Activated CD4-positive, alpha-beta T cell treated with anti-CD3 and anti-CD28 coated beads, Interleukin-2, amount 10 ng/mL, durations not matched to agents 7 days and 5 days (primary cell): ENCODE measurements around the gene SORCS2. TPM values are rescaled to one million over a fixed set of nuclear protein-coding genes. Genes with fewer than 3 reads are reported as not detected.

ENCODE experiments used
- CTCF ChIA-PET: fragments of 350-600 bp; sonication (Branson Sonifier 250); formaldehyde crosslinking; loops from one replicate; lab custom pipeline; 2021; ENCODE audit warnings: antibody characterized with exemption; lab: Charles Lee
- POLR2A ChIA-PET: fragments of 350-600 bp; sonication (Branson Sonifier 250); formaldehyde crosslinking; loops from one replicate; lab custom pipeline; 2021; ENCODE audit warnings: antibody characterized with exemption; lab: Charles Lee
- DNase-seq: peaks from one replicate; pipeline ENCODE4 v3.0.0-alpha.2; 2020
- H3K27ac Mint-ChIP-seq: one replicate; pipeline ENCODE4 v1.8.0; 2021; ENCODE audit warnings: mild to moderate bottlenecking, moderate library complexity, mixed read lengths
- H3K27me3 Mint-ChIP-seq: one replicate; pipeline ENCODE4 v1.8.0; 2021; ENCODE audit warnings: mixed read lengths
- H3K36me3 Mint-ChIP-seq: one replicate; pipeline ENCODE4 v1.8.0; 2021; ENCODE audit warnings: low read depth, mixed read lengths
- H3K4me1 Mint-ChIP-seq: one replicate; pipeline ENCODE4 v1.8.0; 2021; ENCODE audit warnings: mixed read lengths
- H3K4me3 Mint-ChIP-seq: one replicate; pipeline ENCODE4 v1.8.0; 2021; ENCODE audit warnings: mild to moderate bottlenecking, moderate library complexity, mixed read lengths
- H3K9me3 Mint-ChIP-seq: one replicate; pipeline ENCODE4 v1.8.0; 2021; ENCODE audit warnings: mixed read lengths
- total RNA-seq, 2 experiments: library from RNA; stranded (reverse); gene quantifications; one replicate each; pipeline ENCODE4 v1.2.3, GENCODE V29; 2021

Gene SORCS2
- total RNA-seq, 2 experiments from 2014 or later: not detected

- Mint-ChIP-seq H3K36me3 (no peaks in the 10 kb centered on the region), H3K27ac (no peak overlapping the region), H3K4me1 (no peaks in the 10 kb centered on the region), H3K9me3 (peaks cover 3% of the 10 kb centered on the region), H3K4me3 (no peak overlapping the region), H3K27me3 (no peaks in the 10 kb centered on the region)
- no peak for DNase-seq
- ChIA-PET POLR2A (no interaction called here), CTCF (no interaction called here)
Observed at GRCh38 chr4:7241597-7242125, 49.3 kb downstream of the SORCS2 start.

GRCh38 chr4:7242766-7243165, 50.4 kb downstream of the SORCS2 start:
- no peaks in the 10 kb centered on the region for H3K36me3 Mint-ChIP-seq
- ChIA-PET CTCF (no interaction called here), POLR2A (no interaction called here)
- no peak overlapping the region for H3K27ac Mint-ChIP-seq
- DNase-seq: no peak
- H3K4me3 Mint-ChIP-seq: no peak overlapping the region
- no peaks in the 10 kb centered on the region for H3K4me1 Mint-ChIP-seq
- H3K9me3 Mint-ChIP-seq: peaks cover 2% of the 10 kb centered on the region
- no peaks in the 10 kb centered on the region for H3K27me3 Mint-ChIP-seq

GRCh38 chr4:7243609-7244330, 51.4 kb downstream of the SORCS2 start:
- ChIA-PET POLR2A (no interaction called here), CTCF (no interaction called here)
- H3K4me3 Mint-ChIP-seq: no peak overlapping the region

GRCh38 chr4:7244331-7244665, 52.0 kb downstream of the SORCS2 start:
- no peaks in the 10 kb centered on the region for H3K9me3 Mint-ChIP-seq
- no peaks in the 10 kb centered on the region for H3K27me3 Mint-ChIP-seq
- no peak overlapping the region for H3K27ac Mint-ChIP-seq
- CTCF ChIA-PET: no interaction called here
- DNase-seq: no peak
- POLR2A ChIA-PET: no interaction called here
- H3K4me3 Mint-ChIP-seq: no peak overlapping the region
- no peaks in the 10 kb centered on the region for H3K36me3 Mint-ChIP-seq
- H3K4me1 Mint-ChIP-seq: no peaks in the 10 kb centered on the region

More at GRCh38 chr4:7243609-7244330, 51.4 kb downstream of the SORCS2 start:
- no peaks in the 10 kb centered on the region for H3K27me3 Mint-ChIP-seq
- H3K27ac Mint-ChIP-seq: no peak overlapping the region
- no peak for DNase-seq
- no peaks in the 10 kb centered on the region for H3K9me3 Mint-ChIP-seq
- H3K36me3 Mint-ChIP-seq: no peaks in the 10 kb centered on the region
- no peaks in the 10 kb centered on the region for H3K4me1 Mint-ChIP-seq

GRCh38 chr4:7244751-7245320, 52.5 kb downstream of the SORCS2 start:
- no peak for DNase-seq
- H3K9me3 Mint-ChIP-seq: no peaks in the 10 kb centered on the region
- no peaks in the 10 kb centered on the region for H3K27me3 Mint-ChIP-seq
- POLR2A ChIA-PET: no interaction called here
- CTCF ChIA-PET: no interaction called here
- H3K4me1 Mint-ChIP-seq: no peaks in the 10 kb centered on the region
- H3K27ac Mint-ChIP-seq: no peak overlapping the region
- H3K36me3 Mint-ChIP-seq: no peaks in the 10 kb centered on the region
- no peak overlapping the region for H3K4me3 Mint-ChIP-seq

- H3K4me1 Mint-ChIP-seq: no peaks in the 10 kb centered on the region
- no peaks in the 10 kb centered on the region for H3K27me3 Mint-ChIP-seq
- H3K27ac Mint-ChIP-seq: no peak overlapping the region
- H3K4me3 Mint-ChIP-seq: no peak overlapping the region
- no peaks in the 10 kb centered on the region for H3K36me3 Mint-ChIP-seq
- H3K9me3 Mint-ChIP-seq: no peaks in the 10 kb centered on the region
- ChIA-PET CTCF (no interaction called here), POLR2A (no interaction called here)
- no peak for DNase-seq
Observed at GRCh38 chr4:7247521-7247920, 55.2 kb downstream of the SORCS2 start.

- Mint-ChIP-seq H3K4me1 (no peaks in the 10 kb centered on the region), H3K27me3 (no peaks in the 10 kb centered on the region), H3K36me3 (no peaks in the 10 kb centered on the region), H3K4me3 (no peak overlapping the region), H3K27ac (no peak overlapping the region), H3K9me3 (no peaks in the 10 kb centered on the region)
- POLR2A ChIA-PET: no interaction called here
- CTCF ChIA-PET: no interaction called here
- DNase-seq: no peak
Observed at GRCh38 chr4:7247946-7248345, 55.6 kb downstream of the SORCS2 start.

- ChIA-PET POLR2A (no interaction called here), CTCF (interaction anchor here (1.1 kb wide), 1 partner anchor 9 kb away, joined by 3 read pairs; no protein-coding TSS in a partner anchor)
- H3K27me3 Mint-ChIP-seq: no peaks in the 10 kb centered on the region
- H3K9me3 Mint-ChIP-seq: no peaks in the 10 kb centered on the region
- H3K4me3 Mint-ChIP-seq: no peak overlapping the region
- no peaks in the 10 kb centered on the region for H3K36me3 Mint-ChIP-seq
- H3K27ac Mint-ChIP-seq: no peak overlapping the region
- H3K4me1 Mint-ChIP-seq: no peaks in the 10 kb centered on the region
- no peak for DNase-seq
Observed at GRCh38 chr4:7248857-7249256, 56.5 kb downstream of the SORCS2 start.

- no peaks in the 10 kb centered on the region for H3K36me3 Mint-ChIP-seq
- H3K4me1 Mint-ChIP-seq: no peaks in the 10 kb centered on the region
- POLR2A ChIA-PET: no interaction called here
- no peak overlapping the region for H3K4me3 Mint-ChIP-seq
- H3K27me3 Mint-ChIP-seq: no peaks in the 10 kb centered on the region
- H3K27ac Mint-ChIP-seq: no peak overlapping the region
- CTCF ChIA-PET: no interaction called here
- DNase-seq: no peak
- no peaks in the 10 kb centered on the region for H3K9me3 Mint-ChIP-seq
Observed at GRCh38 chr4:7251321-7251720, 59.0 kb downstream of the SORCS2 start.

GRCh38 chr4:7252051-7252450, 59.7 kb downstream of the SORCS2 start:
- POLR2A ChIA-PET: no interaction called here
- CTCF ChIA-PET: no interaction called here

GRCh38 chr4:7252510-7253340, 60.4 kb downstream of the SORCS2 start:
- no peaks in the 10 kb centered on the region for H3K9me3 Mint-ChIP-seq
- no peaks in the 10 kb centered on the region for H3K27me3 Mint-ChIP-seq
- H3K27ac Mint-ChIP-seq: no peak overlapping the region
- no peak for DNase-seq
- CTCF ChIA-PET: interaction anchor here (0.9 kb wide), 1 partner anchor 172 kb away, joined by 3 read pairs; no protein-coding TSS in a partner anchor
- no peak overlapping the region for H3K4me3 Mint-ChIP-seq
- H3K36me3 Mint-ChIP-seq: no peaks in the 10 kb centered on the region
- POLR2A ChIA-PET: no interaction called here
- no peaks in the 10 kb centered on the region for H3K4me1 Mint-ChIP-seq

More at GRCh38 chr4:7252051-7252450, 59.7 kb downstream of the SORCS2 start:
- Mint-ChIP-seq H3K9me3 (no peaks in the 10 kb centered on the region), H3K4me3 (no peak overlapping the region), H3K4me1 (no peaks in the 10 kb centered on the region), H3K27me3 (no peaks in the 10 kb centered on the region), H3K36me3 (no peaks in the 10 kb centered on the region), H3K27ac (no peak overlapping the region)
- no peak for DNase-seq

GRCh38 chr4:7253341-7253700, 61.0 kb downstream of the SORCS2 start:
- Mint-ChIP-seq H3K36me3 (no peaks in the 10 kb centered on the region), H3K9me3 (no peaks in the 10 kb centered on the region), H3K4me1 (no peaks in the 10 kb centered on the region), H3K27ac (no peak overlapping the region), H3K27me3 (no peaks in the 10 kb centered on the region), H3K4me3 (no peak overlapping the region)
- CTCF ChIA-PET: interaction anchor here (0.9 kb wide), 1 partner anchor 171 kb away, joined by 3 read pairs; no protein-coding TSS in a partner anchor
- POLR2A ChIA-PET: no interaction called here
- no peak for DNase-seq

GRCh38 chr4:7253837-7254236, 61.5 kb downstream of the SORCS2 start:
- Mint-ChIP-seq H3K9me3 (no peaks in the 10 kb centered on the region), H3K4me3 (no peak overlapping the region), H3K27ac (no peak overlapping the region), H3K27me3 (no peaks in the 10 kb centered on the region), H3K36me3 (no peaks in the 10 kb centered on the region), H3K4me1 (no peaks in the 10 kb centered on the region)
- POLR2A ChIA-PET: no interaction called here
- DNase-seq: no peak
- CTCF ChIA-PET: no interaction called here
